GM21825 (cell line): ENCODE results near the gene ALDOA.

ENCODE experiments used
- ATAC-seq: cut with Tn5 transposase; IDR thresholded peaks from one replicate; pipeline ENCODE4 v1.9.1; 2021; ENCODE audit warnings: mild to moderate bottlenecking, moderate library complexity; ENCODE audit not compliant: unreplicated experiment

Gene ALDOA

DNA sequence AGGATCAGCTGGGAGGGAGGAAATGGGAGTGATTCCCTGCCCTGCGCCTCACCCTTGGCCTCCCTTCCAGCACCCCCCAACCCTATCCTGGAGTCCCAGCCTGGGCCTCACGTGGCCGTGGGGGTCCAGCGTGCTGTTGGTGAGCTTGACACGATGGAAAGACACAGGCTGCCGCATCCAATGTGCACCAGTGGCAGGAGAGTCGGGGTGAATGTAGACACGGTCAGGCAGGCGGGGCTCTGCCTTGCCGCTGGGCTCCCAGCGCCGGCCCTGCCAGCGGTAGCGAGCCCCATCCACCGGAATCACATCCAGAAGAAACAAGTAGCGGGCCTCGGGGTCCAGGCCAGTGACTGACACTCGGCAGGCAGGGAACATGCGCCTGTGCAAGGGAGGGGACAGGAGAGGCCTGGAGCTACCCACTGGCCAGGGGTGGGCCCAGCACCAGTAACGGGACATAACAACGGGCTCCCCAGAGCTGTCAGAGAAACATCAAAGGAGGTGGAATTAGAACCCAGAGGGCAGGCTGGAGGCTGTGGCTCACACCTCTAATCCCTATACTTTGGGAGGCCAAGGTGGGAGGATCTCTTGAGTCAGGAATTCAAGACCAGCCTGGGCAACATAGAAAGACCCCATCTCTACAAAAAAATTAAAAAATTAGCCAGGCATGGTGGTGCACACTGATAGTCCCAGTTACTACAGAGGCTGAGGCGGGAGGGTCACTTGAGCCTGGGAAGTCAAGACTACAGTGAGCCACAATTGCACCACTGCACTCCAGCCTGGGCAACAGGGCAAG lies 23.5 kb downstream of the ALDOA start:
- no peak for ATAC-seq

DNA sequence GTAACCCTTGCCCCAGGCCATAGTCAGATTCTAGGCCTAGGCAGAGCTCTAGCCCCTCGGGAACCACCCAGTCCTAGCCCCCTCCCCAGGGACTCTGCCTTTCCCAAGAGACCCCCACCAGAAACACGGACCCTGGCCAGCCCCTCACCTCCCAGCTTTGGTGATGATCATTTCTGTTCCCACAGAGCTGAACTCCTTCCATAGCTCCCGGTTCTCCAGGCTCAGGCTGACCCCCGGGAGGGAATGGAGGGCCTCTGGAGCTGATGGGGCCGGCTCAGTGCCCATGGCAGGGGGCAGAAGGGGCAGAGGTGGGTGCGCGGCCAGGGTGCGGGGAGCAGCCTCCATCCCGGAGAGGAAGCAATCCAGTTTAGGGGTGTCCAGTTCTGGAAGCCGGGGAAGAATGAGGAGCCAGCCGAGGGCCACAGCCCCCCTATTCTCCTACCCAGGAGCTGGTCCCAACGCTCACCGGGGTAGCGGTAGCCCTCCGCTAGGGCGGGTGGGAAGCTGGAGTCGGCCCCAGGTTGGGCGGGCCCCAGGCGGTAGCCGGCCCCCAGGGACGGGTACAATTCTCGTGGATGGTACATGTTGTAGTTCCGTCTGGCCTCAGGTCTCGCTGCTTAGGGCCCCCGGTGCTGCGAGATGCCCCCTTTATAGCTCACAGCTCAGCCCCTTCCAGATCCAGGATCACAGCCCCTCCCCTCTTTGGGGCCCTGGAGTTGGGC lies 25.2 kb downstream of the ALDOA start:
- ATAC-seq = no peak

DNA sequence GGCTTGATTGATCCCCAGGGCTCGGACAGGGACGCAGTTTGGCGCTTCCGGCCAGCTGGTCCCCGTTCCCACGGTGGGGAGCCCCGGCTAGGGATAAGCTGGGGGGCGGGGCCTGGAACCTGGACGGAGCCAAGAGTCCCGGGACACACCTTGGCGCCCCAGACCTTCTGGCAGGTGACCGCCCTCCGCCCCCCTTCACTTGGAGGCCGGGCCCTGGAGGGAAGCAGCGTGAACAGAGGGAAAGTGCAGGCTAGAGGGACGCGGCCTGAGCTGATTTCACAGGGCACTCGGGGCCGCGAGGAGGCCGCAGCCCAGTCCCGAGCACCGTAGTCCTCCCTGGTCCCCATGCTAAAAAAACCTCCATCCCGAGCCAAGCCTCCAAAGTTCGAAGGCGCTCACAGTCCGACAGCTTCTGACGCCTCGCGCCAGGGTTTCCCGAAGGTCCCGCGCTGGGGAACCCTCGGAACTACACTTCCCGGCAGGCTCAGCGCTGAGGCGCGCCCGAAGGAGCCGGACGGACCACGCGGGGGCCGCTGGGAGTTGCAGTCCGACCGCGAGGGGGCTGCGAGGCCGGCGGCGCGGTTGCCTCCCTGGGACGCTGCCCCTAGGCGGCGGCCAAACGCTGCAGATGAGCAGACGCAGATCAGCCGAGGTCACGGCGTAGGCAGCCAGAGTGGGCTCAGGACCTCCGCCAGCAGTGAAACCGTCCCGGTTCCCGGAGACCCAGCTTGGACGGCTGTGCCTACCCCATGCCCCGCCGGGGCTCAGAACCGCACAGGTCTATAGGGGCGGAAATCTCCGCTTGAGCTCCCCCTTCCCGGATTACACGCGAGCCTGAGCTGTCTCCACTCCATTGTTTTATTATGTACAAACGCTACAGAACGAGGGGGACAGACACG lies 26.2 kb downstream of the ALDOA start, which contains the start of gene TBX6:
TSS of gene TBX6 (minus strand) at position 451 of the 899 bp plus-strand sequence. CDS start 731 bp downstream, outside the sequence.
- peak; percentile 53 for ATAC-seq

DNA sequence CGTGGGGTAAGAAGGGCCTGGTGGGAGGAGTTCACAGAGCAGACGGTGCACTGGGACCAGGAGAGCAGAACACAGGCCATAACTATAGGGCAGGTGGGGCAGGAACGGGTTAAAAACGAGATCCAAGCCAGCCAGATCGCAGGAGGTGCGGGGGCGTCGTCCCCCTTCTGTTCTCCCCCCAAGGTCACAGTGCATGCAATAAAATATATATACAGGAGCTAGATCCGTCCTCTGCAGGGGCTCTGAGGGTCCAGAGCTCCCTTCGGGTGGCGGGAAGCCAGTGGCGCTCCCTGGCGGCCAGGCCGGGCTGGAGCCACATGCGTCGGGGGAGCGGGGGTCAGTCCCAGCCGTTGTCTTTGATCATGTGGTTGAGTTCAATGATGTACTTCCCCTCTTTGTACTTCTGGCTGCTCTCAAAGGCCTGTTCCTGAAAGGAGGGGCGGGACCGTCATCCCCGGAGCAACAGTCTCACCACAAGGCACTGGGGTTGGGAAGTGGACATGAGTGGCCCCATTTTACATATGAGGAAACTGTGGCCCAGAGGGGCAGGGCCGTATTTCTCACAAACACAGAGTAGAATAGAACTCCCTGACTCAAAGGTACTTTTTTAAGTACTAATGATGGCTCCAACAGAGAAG lies 26.9 kb downstream of the ALDOA start:
- ATAC-seq = peak; percentile 43

DNA sequence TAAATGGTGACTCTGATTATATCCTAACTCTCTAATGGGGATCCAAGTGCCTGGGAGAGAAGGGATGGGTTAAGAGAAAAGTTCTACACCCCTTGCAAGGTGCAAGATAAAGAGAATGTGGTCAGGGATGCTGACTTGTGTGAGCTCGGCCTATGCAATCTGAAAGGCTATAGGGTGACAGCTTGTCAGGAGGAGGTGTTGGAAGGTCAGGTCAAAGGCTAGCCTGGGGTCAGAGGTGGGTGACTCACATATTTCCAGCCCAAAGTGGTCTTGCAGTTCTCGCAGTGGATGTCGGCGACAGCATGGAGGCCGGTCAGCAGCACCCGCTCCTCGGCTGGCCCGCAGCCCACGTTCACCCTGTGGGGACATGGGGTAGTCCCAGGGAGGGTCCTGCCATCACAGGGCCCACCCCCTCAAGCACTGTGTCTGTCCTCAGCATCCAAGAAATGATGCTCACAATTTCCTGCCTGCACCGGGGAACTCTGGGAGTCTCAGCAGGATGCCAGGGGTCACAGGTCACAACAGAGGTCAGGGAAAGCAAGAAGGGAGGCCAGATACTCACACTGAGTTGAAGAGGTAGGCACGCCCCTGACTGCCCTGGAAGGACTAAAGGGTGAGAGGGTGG lies 29.1 kb downstream of the ALDOA start:
- no peak for ATAC-seq

DNA sequence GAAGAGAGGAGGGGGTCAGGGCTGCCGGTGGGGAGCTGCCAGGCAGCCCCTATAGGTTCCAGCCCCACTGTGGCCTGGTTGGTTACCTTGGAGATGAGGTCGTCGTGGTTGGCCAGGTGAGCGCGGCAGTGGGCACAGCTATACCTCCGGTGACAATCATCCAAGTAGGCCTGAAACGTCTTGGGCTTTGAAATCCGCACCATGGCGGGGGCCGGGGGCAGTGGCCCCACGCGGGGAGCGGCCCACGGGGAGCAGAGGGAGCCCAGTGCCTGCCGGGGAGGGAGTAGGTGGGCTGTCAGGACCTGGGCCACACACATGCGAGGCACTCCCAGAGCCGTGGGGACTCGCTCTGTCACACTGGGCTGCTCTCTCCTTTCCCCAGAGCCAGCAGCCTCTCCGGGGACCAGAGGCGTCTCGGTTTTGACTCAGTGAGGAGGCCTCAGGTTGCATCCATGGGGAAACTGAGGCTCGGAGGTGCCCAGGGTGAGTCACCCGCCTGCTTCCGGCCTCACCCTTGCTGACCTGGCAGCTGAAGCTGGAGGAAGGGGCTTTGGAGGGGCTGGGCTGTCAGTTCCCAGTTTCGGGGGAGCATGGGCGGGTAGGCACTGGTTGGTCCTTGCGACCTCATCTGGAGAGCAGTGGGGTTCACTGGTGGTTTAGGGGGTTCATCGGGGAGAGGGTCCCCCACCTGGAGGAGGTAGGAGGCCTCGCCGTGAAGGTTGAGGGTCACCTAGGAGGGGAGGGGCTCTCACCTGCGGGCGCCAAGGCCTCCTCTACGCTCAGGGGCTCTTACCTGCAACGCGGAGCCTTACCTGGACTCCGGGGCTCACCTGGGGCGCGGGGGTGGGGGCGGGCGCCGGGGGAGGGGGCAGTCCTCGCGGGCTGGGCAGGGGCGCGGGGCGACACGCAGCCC lies 29.9 kb downstream of the ALDOA start:
- ATAC-seq = no peak

DNA sequence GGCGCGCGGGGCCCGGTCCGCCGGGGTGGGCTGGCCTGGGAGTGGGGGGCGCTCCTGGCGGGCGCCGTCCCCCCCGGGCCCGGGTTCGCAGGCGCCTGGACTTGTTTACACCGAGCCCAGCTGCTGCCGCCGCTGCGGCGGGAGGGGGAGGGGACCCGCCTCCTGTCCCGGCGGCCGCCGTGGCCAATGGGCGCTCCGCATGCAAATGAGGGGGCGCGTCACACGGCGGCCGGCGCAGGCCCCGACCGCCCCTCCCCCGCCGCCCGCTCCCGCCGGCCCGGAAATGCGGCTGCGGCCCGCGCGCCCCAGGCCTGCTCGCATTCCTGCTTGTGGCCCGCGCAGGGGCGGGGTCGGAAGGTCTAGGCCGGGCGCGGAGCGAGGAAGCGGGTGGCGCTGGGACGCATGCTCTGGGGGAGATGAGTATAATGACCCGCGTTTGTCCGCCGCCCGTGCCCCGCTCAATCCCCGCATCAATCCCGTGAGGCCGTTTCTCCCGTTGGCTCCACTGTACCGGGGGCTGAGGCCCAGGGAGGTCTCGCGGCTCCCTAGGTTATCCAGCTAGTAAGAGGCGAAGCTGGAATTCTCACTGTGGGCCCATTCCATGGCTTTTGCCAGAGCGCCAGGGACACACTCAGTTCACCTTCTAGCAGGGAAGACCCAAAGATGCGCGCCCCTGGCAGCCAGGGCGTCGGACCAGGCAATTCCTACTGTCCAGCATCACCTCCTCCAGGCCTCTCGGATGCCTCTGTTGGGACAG lies 30.7 kb downstream of the ALDOA start, which contains the start of gene YPEL3:
TSS of gene YPEL3 (minus strand) at position 109 of the 757 bp plus-strand sequence. CDS start 731 bp downstream, outside the sequence.
- no peak for ATAC-seq

DNA sequence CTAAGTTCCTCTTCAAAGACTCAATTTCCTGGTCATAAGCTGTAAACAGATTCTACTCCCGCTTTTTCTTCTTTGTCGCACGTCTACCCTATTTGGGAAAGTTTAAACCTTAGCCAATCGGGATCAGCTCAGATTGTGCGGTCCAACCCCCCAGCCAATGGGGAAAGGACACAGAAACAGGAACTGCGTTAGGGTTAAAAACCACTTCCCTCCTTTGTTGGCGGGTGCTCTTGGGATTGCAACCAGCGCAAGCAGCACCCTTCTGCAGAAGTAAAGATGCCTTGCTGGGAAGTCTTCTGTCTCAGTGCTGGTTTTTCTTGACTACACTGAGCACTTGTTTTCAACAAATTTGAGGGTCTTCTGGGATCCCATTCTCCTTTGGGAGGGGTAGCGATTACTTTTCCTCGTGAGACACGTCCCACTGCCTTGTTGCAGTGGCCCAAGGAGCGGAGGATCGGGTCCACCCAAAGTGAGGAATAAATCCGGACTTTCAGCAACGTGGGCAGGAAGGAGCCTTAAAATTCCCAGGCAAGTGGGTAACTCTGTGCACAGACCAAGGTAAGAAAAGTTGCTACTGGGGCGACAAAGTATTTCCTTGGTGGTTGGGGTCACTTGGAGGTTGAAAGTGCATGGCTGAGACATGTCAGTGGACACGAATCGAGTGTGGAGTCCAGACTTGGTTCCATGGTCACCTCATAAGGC lies 31.5 kb downstream of the ALDOA start:
- no peak for ATAC-seq

DNA sequence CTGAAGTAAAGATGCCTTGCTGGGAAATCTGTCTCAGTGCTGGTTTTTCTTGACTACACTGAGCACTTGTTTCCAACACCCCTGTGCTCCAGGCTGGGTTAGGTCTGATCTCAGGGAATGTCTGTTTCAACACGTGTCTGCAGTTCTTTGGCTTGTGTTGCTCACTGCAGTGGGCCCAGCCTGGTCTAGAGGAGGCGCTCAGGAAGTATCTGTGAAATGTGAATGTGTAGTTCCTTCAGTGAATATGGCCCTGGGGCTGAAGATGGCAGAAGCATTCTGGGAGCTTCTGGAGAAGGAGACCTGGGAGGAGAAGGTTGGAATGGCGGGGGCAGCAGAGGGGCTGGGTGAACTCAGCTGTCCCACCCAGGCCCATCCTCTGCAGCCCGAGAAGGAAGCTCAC lies 38.5 kb downstream of the ALDOA start:
- no peak for ATAC-seq

DNA sequence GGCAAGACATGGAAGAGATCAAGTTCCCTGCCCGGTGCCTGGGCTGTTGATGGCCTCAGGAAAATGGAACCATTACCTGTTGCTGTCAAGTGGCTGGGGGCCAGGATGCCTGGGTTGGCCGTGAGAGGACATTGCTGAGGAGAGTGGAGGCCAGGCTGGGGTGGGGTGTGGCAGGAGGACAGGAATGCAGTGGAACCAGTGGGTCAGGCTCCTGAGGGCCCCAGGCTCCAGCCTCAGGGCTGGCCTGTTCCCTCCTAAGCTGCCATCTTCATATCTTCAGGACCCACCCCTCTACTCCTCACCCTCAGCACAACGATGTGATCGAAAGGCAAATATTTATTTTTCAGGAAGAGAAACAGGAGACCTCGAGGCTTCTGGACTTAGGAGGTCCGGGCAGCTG lies 38.9 kb downstream of the ALDOA start:
- no peak for ATAC-seq

DNA sequence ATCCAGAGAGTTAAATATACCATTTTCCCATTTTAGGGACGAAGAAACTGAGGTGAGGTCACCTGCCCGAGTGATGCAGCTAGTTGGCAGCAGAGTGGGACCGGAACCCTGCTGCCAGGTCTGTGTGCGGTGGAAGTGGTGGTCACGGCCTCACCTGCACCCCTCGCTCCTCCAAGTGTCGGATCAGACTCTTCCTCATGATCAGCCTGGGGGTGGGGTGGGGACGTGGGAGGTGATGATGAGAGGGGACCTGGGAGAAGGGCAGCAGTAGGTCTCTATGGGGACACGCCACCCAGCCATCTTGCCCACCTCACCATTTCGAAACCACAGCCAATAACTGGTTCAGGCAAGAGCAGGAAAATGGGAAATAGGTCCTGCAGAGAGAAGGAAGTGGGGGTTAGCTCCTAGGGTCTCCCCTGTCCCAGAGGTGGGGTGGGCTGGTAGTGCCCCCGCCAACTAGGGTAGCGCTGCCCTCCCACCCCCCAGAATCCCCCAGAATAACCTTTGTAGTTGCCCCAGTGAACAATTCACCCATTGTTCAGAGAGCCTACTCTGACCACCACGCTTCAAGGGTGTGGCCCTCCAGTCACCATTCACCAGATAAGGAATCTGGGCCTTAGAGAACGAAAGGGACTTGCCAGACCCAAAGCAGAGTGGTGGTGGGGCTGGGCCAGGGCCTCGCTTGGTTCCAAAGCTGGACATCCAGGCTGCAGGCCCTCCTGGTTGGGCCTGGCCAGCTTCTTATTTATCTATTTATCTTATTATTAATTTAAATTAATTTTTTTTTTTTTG lies 42.7 kb downstream of the ALDOA start:
- ATAC-seq = no peak

DNA sequence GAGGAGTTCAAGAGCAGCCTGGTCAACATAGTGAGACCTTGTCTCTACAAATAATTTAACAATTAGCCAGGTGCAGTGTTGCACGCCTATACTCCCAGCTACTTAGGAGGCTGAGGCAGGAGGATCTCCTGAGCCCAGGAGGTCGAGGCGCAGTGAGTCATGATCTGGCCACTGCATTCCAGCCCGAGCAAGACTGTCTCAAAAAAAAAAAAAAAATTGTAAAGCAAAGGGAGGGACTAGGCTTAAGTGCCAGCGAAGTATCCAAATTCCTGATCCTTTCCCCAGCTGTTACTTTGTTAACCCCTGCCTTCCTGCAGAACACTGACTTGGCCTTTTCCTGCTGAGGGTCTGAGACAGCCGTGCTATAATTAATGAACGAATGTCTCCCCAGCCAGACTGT lies 45.1 kb downstream of the ALDOA start:
- ATAC-seq = no peak

DNA sequence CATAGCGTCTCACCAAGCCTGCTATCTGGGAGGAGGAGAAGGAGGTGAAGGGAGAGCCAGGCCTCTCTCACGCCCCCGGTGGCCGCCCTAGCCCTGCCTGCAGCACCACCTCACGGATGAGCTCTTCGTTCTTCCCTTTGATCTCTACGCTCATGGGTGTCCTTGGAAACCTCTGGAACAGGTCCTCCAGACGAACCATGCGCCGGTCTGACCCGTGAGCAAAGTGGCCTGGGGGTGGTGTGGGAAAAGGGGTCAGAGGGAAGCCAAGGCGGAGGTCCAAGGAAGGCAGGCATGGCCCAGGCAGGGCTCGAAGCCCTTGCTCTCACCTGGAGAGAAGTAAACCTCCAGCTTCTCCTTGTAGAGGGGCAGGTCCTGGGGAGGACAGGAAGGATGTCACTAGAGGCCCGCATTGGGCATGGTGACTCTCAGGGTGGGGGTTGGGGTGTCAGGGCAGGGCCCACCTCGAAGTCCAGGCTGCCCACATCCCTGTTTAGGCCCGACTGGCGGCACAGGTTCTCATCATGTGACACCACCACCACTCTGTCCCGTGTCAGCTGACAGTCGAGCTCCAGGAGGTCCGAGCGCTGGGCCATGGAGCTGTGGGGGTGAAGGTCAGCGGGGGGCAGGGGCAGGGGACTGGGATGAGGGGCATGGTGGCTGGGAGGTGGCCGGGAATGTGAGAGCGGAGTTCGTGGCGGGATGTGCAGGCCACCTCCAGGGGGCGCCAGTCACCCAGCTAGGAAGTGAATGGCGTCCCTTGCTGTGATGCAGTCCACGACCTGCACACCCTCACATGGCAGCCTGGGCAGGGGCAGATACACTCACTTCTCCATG lies 46.9 kb downstream of the ALDOA start:
- no peak for ATAC-seq

DNA sequence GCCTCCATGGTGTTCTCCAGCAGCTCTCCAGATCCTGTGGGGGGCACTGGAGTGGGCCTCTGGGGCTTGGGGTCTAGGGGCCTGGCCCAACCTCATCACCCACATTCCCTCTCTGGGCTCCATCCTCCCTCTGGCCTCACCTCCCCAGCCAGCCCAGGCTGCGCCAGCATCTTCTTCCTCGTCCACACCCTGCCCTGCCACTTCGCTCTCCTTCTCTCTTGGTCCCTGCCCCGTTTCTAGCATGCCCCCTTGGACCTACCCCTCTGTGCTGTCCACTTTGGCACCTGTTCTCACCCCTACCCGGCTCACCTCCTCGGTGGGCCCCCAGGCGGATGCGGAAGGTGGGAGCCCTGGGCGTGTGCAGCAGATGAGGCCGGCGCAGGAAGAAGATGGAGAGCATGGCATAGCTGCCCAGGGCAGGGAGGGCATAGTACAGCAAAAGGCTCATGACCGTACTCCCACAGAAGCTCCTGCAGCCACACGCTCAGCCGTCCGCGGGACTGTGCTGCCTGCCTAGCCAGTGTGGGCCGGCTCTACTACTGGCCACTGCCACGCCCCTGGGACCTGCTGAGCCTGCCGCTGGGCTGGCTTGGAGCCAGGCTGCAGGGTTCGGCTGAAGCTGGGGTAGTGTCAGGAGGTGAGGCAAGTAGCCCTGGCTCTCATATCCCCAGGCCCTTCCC lies 47.6 kb downstream of the ALDOA start, which contains the start of gene GDPD3:
TSS of gene GDPD3 (minus strand) at position 507 of the 680 bp plus-strand sequence. CDS start at position 448, 59 bp downstream.
- ATAC-seq = no peak

DNA sequence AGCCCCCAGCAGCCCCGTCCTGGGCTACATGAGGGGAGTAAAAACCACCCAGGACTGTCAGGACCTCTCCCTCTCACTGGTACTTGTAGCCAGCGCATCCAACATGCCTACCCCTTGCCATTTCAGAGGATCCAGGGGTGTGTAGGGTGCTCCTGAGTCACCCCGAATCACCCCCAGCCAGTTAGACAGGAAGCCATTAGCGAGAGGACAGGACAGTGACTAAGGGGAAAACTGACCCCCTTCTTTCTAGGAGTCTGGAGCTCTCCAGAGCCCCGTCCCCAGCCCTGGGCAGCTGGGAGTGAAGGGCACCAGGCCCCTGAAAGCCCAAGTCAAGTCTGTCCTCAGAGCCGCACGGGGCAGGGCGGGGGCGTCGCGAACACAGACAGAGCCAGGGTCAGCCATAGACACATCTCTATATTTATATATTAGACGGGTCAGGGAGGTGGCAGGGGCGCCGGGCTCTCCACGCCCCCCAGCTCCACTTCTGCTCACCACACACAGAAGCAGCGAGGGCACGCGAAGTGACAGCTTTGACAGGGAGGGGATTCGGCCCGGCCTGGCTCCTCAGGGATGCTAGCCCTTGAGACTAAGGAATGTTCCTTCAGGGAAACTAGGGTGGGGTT lies 48.3 kb downstream of the ALDOA start:
- no peak for ATAC-seq
